ENCODE data around the gene COTL1. TPM values are rescaled to one million over a fixed set of nuclear protein-coding genes. Genes with fewer than 3 reads are reported as not detected.

The COTL1 gene
- total and polyA plus RNA-seq, 4 donors: 62.4 to 223 (median 142) TPM

- DNase-seq (no peak), ATAC-seq (ENCODE audit: insufficient read depth, low FRiP score) (no peak)
- Histone ChIP-seq H3K36me3 (ENCODE audit: control insufficient read depth in 4 of 4, insufficient read depth in 4 of 4, low read length in 4 of 4) (peaks cover 0 to 15% (median 3%) of the 10 kb centered on the region in 4 donors), H3K4me3 (no peak overlapping the region), H3K9ac (ENCODE audit: insufficient read depth in 1 of 2, low read length in 2 of 2) (no peak overlapping the region), H3K4me1 (ENCODE audit: control insufficient read depth in 5 of 5, insufficient read depth in 5 of 5, low read length in 5 of 5) (peaks cover 0 to 22% (median 2%) of the 10 kb centered on the region in 5 donors), H3K9me3 (ENCODE audit: control insufficient read depth in 4 of 4, insufficient read depth in 3 of 4, low read length in 3 of 4) (peaks cover 0 to 2% (median 0%) of the 10 kb centered on the region in 4 donors), H3K27ac (ENCODE audit: low read depth in 1 of 2, low read length in 1 of 2) (no peak overlapping the region), H3K27me3 (ENCODE audit: control insufficient read depth in 3 of 3, insufficient read depth in 3 of 3, low read length in 2 of 3) (no peaks in the 10 kb centered on the region)
- no peak for TF ChIP-seq CTCF (IDR thresholded peaks at IDR 0.05; ENCODE audit: control extremely low read depth, extremely low read depth)
- 96% methylated on average over 24 of the region's 24 CpGs for WGBS, 2 donors
Measured at GRCh38 chr16:84589975-84590719, 27.7 kb downstream of the COTL1 start.

DNA sequence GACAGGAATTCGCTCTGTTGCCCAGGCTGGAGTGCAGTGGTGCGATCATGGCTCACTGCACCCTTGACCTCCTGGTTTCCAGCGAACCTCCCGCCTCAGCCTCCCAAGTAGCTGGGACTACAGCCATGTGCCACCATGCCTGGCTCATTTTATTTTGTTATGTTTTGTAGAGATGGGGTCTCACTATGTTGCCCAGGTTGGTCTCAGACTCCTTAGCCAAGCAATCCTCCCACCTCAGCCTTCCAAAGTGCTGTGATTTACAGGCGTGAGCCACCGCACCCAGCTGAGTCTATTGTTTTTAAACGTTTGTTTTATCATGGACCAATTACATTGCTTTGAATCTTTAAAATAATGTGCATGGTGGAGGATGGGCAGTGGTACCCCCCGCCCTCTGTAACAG lies 28.9 kb downstream of the COTL1 start:
- 94 to 95% methylated on average over 8 of the region's 8 CpGs for WGBS, 2 donors
- H3K36me3 ChIP-seq (ENCODE audit: control insufficient read depth in 4 of 4, insufficient read depth in 4 of 4, low read length in 4 of 4): peaks cover 0 to 15% (median 6%) of the 10 kb centered on the region in 4 donors

GRCh38 chr16:84585886-84586285 lies 32.0 kb downstream of the COTL1 start:
- H3K9ac ChIP-seq (ENCODE audit: insufficient read depth in 1 of 2, low read length in 2 of 2): no peak overlapping the region
- 81 to 83% methylated on average over 10 of the region's 10 CpGs for WGBS, 2 donors
- H3K9me3 ChIP-seq (ENCODE audit: control insufficient read depth in 4 of 4, insufficient read depth in 3 of 4, low read length in 3 of 4): peaks cover 0 to 2% (median 0%) of the 10 kb centered on the region in 4 donors
- no peak overlapping the region for H3K27ac ChIP-seq (ENCODE audit: low read depth in 1 of 2, low read length in 1 of 2)
- H3K4me3 ChIP-seq: no peak overlapping the region
- DNase-seq: no peak
- peaks cover 0 to 15% (median 7%) of the 10 kb centered on the region in 4 donors for H3K36me3 ChIP-seq (ENCODE audit: control insufficient read depth in 4 of 4, insufficient read depth in 4 of 4, low read length in 4 of 4)
- TF ChIP-seq CTCF (IDR thresholded peaks at IDR 0.05; ENCODE audit: control extremely low read depth, extremely low read depth): no peak
- peaks cover 0 to 6% (median 0%) of the 10 kb centered on the region in 5 donors for H3K4me1 ChIP-seq (ENCODE audit: control insufficient read depth in 5 of 5, insufficient read depth in 5 of 5, low read length in 5 of 5)
- no peak for ATAC-seq (ENCODE audit: insufficient read depth, low FRiP score)
- H3K27me3 ChIP-seq (ENCODE audit: control insufficient read depth in 3 of 3, insufficient read depth in 3 of 3, low read length in 2 of 3): no peaks in the 10 kb centered on the region

More for the DNA sequence above, 28.9 kb downstream of the COTL1 start:
- ATAC-seq (ENCODE audit: insufficient read depth, low FRiP score): no peak
- peaks cover 0 to 11% (median 0%) of the 10 kb centered on the region in 5 donors for H3K4me1 ChIP-seq (ENCODE audit: control insufficient read depth in 5 of 5, insufficient read depth in 5 of 5, low read length in 5 of 5)
- no peak overlapping the region for H3K4me3 ChIP-seq
- H3K27ac ChIP-seq (ENCODE audit: low read depth in 1 of 2, low read length in 1 of 2): no peak overlapping the region
- peaks cover 0 to 2% (median 0%) of the 10 kb centered on the region in 4 donors for H3K9me3 ChIP-seq (ENCODE audit: control insufficient read depth in 4 of 4, insufficient read depth in 3 of 4, low read length in 3 of 4)
- DNase-seq: no peak
- no peak for TF ChIP-seq CTCF (IDR thresholded peaks at IDR 0.05; ENCODE audit: control extremely low read depth, extremely low read depth)
- H3K9ac ChIP-seq (ENCODE audit: insufficient read depth in 1 of 2, low read length in 2 of 2): no peak overlapping the region
- no peaks in the 10 kb centered on the region for H3K27me3 ChIP-seq (ENCODE audit: control insufficient read depth in 3 of 3, insufficient read depth in 3 of 3, low read length in 2 of 3)
